GM18951 (cell line): ENCODE results near the gene VRK1.

Experiments
- POLR2A ChIP-seq: IDR thresholded peaks from 4 replicates; pipeline ENCODE4 v1.6.1; 2011; ENCODE audit warnings: mild to moderate bottlenecking; ENCODE audit not compliant: insufficient read length, insufficient read depth; ENCODE audit errors: extremely low read depth
- in situ Hi-C: fragments of 300-500 bp; cut with MboI; formaldehyde crosslinking; loops from one replicate; pipeline ENCODE4 v1.12.0; 2022; ENCODE audit warnings: low sequenced_read_pairs, mixed read lengths, inconsistent platforms; ENCODE audit not compliant: unreplicated experiment

VRK1 gene

DNA sequence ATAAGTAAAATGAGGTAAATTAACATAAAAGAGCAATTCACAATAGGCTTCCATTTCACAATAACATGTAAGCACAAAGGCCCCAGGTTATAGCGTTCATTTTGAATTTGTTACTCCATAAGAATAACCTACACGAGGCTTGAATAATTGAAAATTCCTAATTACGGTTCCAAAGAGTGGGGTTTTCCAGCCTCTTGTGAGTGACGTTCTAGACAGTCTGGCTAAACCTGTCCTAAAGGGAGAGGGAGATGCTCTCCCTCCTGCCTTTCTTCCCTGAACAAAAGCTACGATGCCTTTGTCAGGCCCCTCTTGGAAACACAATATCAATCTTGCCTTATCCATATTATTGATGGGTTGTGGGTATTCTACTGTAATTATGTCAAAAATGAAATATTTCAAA, 24.3 kb upstream of the VRK1 start:
- no peak for TF ChIP-seq POLR2A
- in situ Hi-C loops, result no loop called here

DNA sequence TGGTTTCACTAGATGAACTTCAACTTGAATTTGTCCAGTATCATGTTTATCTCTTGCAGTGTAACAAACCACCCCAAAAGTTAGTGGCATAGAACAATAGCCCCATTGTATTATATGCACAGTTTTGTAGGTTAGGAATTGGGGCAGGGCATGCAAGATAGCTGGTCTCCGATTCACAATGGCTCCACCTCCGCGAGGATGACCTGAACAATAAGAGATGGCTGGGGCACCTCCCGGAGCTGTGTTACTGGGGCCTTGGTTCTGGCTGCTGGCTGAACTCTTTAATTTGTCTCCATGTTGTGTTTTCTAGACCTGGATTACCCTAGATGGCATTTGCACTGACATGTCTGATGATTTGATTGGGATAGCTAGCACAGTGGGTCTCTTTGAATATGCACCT, 20.4 kb upstream of the VRK1 start:
- TF ChIP-seq POLR2A, result no peak
- in situ Hi-C loops, result no loop called here

GRCh38 chr14:96780500-96780899, 16.7 kb upstream of the VRK1 start:
- in situ Hi-C loops, result no loop called here
- TF ChIP-seq POLR2A, result no peak

DNA sequence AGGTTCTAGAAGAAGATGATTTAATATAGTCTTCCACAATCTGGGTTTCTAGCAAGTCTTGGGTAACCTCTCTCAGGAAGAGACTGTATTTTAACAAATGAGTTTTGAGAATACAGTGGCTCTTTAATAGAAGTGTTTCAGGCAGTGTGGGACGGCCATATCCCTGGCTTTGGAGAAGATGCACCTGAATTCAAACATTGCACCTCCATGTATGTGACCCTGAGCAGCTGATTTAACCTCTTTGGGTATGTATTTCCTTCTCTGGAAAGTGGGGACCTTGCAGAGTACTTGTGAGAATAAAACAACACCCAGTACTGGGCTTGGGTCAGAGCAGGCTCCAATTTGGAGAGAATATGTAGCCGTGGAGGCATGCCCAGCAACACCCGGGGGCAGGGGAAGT, 15.8 kb upstream of the VRK1 start:
- no peak for TF ChIP-seq POLR2A
- in situ Hi-C loops, result no loop called here

DNA sequence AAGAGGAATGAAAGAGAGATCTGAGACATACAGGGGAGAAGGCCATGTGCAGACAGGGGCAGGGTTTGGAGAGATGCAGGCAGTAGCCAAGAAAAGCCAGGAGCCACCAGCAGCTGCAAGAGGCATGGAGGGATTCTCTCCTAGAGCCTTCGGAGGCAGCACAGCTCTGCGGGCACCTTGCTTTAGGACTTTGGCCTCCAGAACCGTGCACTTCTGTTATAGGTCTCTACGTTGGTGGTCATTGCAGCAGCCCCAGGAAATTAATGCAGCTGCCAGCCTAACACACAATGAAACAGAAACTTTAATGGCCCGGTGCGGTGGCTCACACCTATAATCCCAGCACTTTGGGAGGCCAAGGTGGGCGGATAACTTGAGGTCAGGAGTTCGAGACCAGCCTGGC, 14.7 kb upstream of the VRK1 start:
- in situ Hi-C loops, result no loop called here
- TF ChIP-seq POLR2A, result no peak

- in situ Hi-C loops, result no loop called here
- no peak for TF ChIP-seq POLR2A
Observed at GRCh38 chr14:96783043-96783914, 13.9 kb upstream of the VRK1 start.

DNA sequence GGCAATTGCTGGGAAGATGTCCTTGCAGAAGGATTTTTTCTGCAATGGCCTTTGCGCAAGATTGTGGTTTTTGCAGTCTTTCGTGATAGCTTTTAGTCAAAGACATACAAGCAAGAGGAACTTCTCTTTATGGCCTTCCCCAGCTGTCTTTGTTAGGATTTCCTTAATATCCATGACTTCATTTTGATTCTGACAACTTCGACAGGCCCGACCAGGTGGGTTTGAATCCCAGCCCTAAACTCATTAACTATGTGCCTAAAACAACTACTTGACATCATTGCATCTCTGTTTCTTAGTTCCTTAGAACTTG, 13.3 kb upstream of the VRK1 start:
- in situ Hi-C loops, result no loop called here
- TF ChIP-seq POLR2A, result no peak

DNA sequence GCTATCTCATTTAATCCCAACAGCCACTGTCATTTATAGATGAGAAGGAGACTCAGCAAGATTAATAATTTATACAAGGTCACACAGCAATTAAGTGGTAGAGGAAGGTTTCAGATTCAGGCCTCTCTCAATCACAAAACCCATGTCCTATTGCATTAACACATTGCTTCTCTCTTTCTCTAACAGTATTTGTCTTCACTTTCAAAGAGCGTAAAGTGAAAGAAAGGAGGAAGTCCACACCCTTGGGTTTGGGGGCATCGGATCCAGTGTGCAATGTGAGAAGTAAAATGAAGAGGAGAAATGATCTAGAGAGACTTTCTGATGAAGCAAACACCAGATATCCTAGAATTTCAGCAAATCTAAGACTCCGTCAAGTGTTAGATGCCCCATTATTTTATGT, 7.0 kb upstream of the VRK1 start:
- TF ChIP-seq POLR2A, result no peak
- in situ Hi-C loops, result no loop called here

GRCh38 chr14:96790706-96791105, 6.5 kb upstream of the VRK1 start:
- in situ Hi-C loops, result no loop called here
- no peak for TF ChIP-seq POLR2A

- in situ Hi-C loops, result no loop called here
Observed at GRCh38 chr14:96792003-96792402, 5.2 kb upstream of the VRK1 start.

GRCh38 chr14:96792591-96792990, 4.6 kb upstream of the VRK1 start:
- no peak for TF ChIP-seq POLR2A
- in situ Hi-C loops, result no loop called here

More at GRCh38 chr14:96792003-96792402, 5.2 kb upstream of the VRK1 start:
- TF ChIP-seq POLR2A, result no peak

- in situ Hi-C loops, result no loop called here
- TF ChIP-seq POLR2A, result no peak
Observed at GRCh38 chr14:96793547-96793946, 3.6 kb upstream of the VRK1 start.

DNA sequence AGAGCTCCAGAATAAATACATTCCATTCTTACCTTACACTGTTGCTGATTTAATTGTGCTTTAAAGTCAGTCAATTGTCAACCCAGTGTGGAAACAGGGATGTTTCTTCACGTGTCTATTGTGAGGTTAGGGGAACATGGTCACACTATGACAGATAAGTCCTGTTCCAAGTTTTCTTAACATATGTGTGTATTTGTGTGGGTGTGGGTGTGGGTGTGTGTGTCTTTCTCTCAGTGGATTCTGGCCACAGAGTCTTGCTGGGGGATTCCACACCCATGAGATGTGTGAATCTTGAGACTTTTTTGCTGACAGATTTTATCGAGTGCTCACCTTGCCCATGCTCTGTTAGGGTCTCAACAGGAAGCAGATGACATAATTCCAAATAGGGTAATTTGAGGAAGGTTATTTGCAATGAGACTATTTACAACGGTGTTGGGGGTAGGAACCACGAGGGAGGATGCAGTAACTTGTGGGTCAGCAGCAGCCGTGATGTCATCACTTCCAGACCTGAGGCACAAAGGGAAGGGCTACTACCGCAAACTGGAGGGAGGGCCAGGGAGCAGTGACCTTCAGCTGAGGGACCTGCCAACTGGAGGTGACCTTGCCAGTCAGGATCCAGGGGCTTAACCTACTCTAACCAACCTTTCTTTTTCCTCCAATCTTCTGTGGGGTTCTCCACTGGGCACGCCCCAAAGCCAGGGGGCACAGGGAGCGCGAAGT, 1.9 kb upstream of the VRK1 start:
- in situ Hi-C loops, result no loop called here
- no peak for TF ChIP-seq POLR2A
